Spleen (tissue), 7 donors: ENCODE measurements around the gene TLCD3A.

Experiments
- CTCF ChIP-seq, 11 experiments: fragments of 200-600 bp in 7 of 11; fragments of 450-650 bp in 4 of 11; sonication (generic) in 4 of 11; IDR thresholded peaks in 8 of 11; conservative IDR thresholded peaks in 3 of 11; 1 replicate in 7 of 11; 2 replicates in 4 of 11; pipeline versions ENCODE4 v1.4.0 to v1.8.0; 2016 to 2021; ENCODE audit warnings: antibody characterized with exemption in 11 of 11, inconsistent platforms in 4 of 11, mild to moderate bottlenecking in 1 of 11
- POLR2AphosphoS5 ChIP-seq, 3 donors: sonication (generic); formaldehyde crosslinking; IDR thresholded peaks; one replicate each; pipeline ENCODE4 v1.5.1; 2017; ENCODE audit warnings: antibody characterized with exemption in 3 of 3
- donor health status: DM: no; HTN: no; CAD: no; lungs with moderate emphysema.
- donor health status: DM: no; HTN: no; CAD: no.
- donor health status: DM: no; HTN: no; CAD: no.

DNA sequence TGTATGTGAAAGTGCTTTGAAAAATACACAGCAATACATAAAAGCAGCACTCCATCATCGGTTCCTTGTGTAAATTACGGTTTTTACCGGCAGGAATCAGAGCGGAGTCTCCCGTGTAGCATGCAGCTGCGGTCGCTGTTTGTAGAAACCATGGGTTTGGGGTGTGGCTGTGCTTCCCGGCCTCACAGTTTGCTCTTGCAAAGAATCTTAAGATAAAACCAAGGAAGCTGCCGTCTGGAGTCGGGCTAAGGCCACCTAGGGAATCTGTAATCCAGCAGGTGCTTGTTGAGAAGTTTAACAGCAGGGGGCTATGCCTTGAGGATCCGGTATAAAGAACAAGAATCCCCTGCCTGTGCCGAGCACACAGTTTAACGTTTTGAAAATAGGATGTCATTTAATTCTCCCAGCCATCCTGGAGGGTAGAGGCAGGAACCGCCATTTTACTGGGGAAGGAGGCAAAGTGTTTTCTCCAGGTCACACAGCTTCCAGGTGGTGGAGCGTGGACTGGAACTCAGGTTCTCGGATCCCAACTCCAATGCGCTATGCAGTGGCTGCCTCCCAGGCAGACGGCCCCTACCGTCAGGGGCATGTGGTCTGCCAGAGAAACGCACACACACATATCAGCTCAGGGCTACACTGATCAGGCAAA lies 6.0 kb upstream of the TLCD3A start:
- TF ChIP-seq CTCF (IDR thresholded peaks at IDR 0.05 in 8 of 11, conservative IDR thresholded peaks at IDR 0.05 in 3 of 11) = no peak
- TF ChIP-seq POLR2AphosphoS5 (IDR thresholded peaks at IDR 0.05) = no peak
